GM21528 (cell line): ENCODE measurements around the gene CDK14.
"Not testable (repeated sequence)": the region's sequence is repeated elsewhere in the genome, so short reads cannot be mapped to it uniquely, and the experiment has no call there.

Source experiments
- ATAC-seq: cut with Tn5 transposase; IDR thresholded peaks from one replicate; pipeline ENCODE4 v1.9.1; 2021; ENCODE audit warnings: mild to moderate bottlenecking, moderate library complexity; ENCODE audit not compliant: unreplicated experiment, low FRiP score

The CDK14 gene

GRCh38 chr7:90713628-90714027, 117.5 kb downstream of the CDK14 start:
- no peak for ATAC-seq

- ATAC-seq, result peak; percentile 50
Observed at GRCh38 chr7:90715067-90715466, 118.9 kb downstream of the CDK14 start.

GRCh38 chr7:90717296-90718060, 121.4 kb downstream of the CDK14 start:
- ATAC-seq, result no peak

GRCh38 chr7:90719155-90719554, 123.0 kb downstream of the CDK14 start:
- no peak for ATAC-seq

GRCh38 chr7:90720984-90721760, 125.1 kb downstream of the CDK14 start:
- no peak for ATAC-seq

- no peak for ATAC-seq
Observed at GRCh38 chr7:90721869-90722431, 125.8 kb downstream of the CDK14 start.

- no peak for ATAC-seq
Observed at GRCh38 chr7:90723233-90723632, 127.1 kb downstream of the CDK14 start.

- no peak for ATAC-seq
Observed at GRCh38 chr7:90723866-90724265, 127.7 kb downstream of the CDK14 start.

- ATAC-seq, result no peak
Observed at GRCh38 chr7:90726120-90726519, 130.0 kb downstream of the CDK14 start.

- ATAC-seq, result no peak
Observed at GRCh38 chr7:90726623-90727022, 130.5 kb downstream of the CDK14 start.

GRCh38 chr7:90727412-90727811, 131.3 kb downstream of the CDK14 start:
- ATAC-seq, result no peak

GRCh38 chr7:90728568-90728967, 132.4 kb downstream of the CDK14 start:
- ATAC-seq, result peak; percentile 58

- ATAC-seq, result not testable (repeated sequence)
Observed at GRCh38 chr7:90735611-90736280, 139.6 kb downstream of the CDK14 start.

- no peak for ATAC-seq
Observed at GRCh38 chr7:90736316-90736715, 140.2 kb downstream of the CDK14 start.

- peak; percentile 95 for ATAC-seq
Observed at GRCh38 chr7:90736968-90737939, 141.1 kb downstream of the CDK14 start.

- ATAC-seq, result no peak
Observed at GRCh38 chr7:90738249-90738648, 142.1 kb downstream of the CDK14 start.

GRCh38 chr7:90739716-90740115, 143.6 kb downstream of the CDK14 start:
- ATAC-seq, result no peak

GRCh38 chr7:90740386-90740785, 144.3 kb downstream of the CDK14 start:
- no peak for ATAC-seq

- ATAC-seq, result no peak
Observed at GRCh38 chr7:90743626-90744025, 147.5 kb downstream of the CDK14 start.

- no peak for ATAC-seq
Observed at GRCh38 chr7:90747516-90747915, 151.4 kb downstream of the CDK14 start.
